A673 (cell line): ENCODE measurements around the gene MND1. TPM values are rescaled to one million over a fixed set of nuclear protein-coding genes. Genes with fewer than 3 reads are reported as not detected.
A peak's percentile ranks its signal among the peaks of the same experiment; 100 is the strongest.
"Not testable (repeated sequence)": the region's sequence is repeated elsewhere in the genome, so short reads cannot be mapped to it uniquely, and the experiment has no call there.

Experiments used
- BruUV-seq: library from RNA; stranded (reverse); fragments of 400-500 nt; replicated peaks from 2 replicates; lab custom pipeline; 2021; lab: Mats Ljungman, UMichigan
- CTCF ChIA-PET: fragments of 300-600 bp; sonication (Branson Sonifier 250); formaldehyde crosslinking; loops from one replicate; lab custom pipeline; 2022; ENCODE audit warnings: antibody characterized with exemption; lab: Charles Lee
- POLR2A ChIA-PET: fragments of 300-600 bp; sonication (Branson Sonifier 250); formaldehyde crosslinking; loops from one replicate; lab custom pipeline; 2022; ENCODE audit warnings: antibody characterized with exemption; ENCODE audit not compliant: low non-redundant PET; lab: Charles Lee
- DNase-seq: peaks from one replicate; pipeline ENCODE4 v3.0.0-alpha.2; 2015; ENCODE audit warnings: low spot score
- H3K27ac ChIP-seq: fragments of 200-600 bp; sonication (generic); 2 replicates; pipeline ENCODE4 v1.5.1; 2016; ENCODE audit warnings: mixed run types, low read depth, mild to moderate bottlenecking, mixed read lengths, antibody characterized with exemption, low read length; ENCODE audit not compliant: poor library complexity, severe bottlenecking
- H3K27me3 ChIP-seq: fragments of 200-600 bp; sonication (generic); replicated peaks from 2 replicates; pipeline ENCODE4 v1.6.1; 2017; ENCODE audit warnings: mixed run types, low read depth, mild to moderate bottlenecking, mixed read lengths, antibody characterized with exemption, low read length; ENCODE audit not compliant: insufficient read depth, poor library complexity
- H3K36me3 ChIP-seq: fragments of 200-600 bp; sonication (generic); 2 replicates; pipeline ENCODE4 v1.6.1; 2016; ENCODE audit warnings: mixed run types, mild to moderate bottlenecking, mixed read lengths, antibody characterized with exemption, low read length; ENCODE audit not compliant: insufficient read depth, poor library complexity, severe bottlenecking
- H3K4me1 ChIP-seq: fragments of 200-600 bp; sonication (generic); 2 replicates; pipeline ENCODE4 v1.6.1; 2017; ENCODE audit warnings: mixed run types, mild to moderate bottlenecking, mixed read lengths, antibody characterized with exemption, low read length; ENCODE audit not compliant: insufficient read depth, poor library complexity, severe bottlenecking
- H3K4me3 ChIP-seq: fragments of 200-600 bp; sonication (generic); 2 replicates; pipeline ENCODE4 v1.5.1; 2016; ENCODE audit warnings: low read depth, mixed run types, mild to moderate bottlenecking, mixed read lengths, low read length; ENCODE audit not compliant: poor library complexity, severe bottlenecking
- H3K9me3 ChIP-seq: fragments of 200-600 bp; sonication (generic); 2 replicates; pipeline ENCODE4 v1.6.1; 2016; ENCODE audit warnings: mixed run types, low read depth, mild to moderate bottlenecking, mixed read lengths, antibody characterized with exemption, low read length; ENCODE audit not compliant: poor library complexity, severe bottlenecking
- EZH2 ChIP-seq: fragments of 200-600 bp; sonication (generic); IDR thresholded peaks from 2 replicates; pipeline ENCODE4 v1.6.1; 2017; ENCODE audit warnings: borderline replicate concordance, low read depth, mild to moderate bottlenecking, mixed read lengths, antibody characterized with exemption, low read length; ENCODE audit not compliant: poor library complexity, severe bottlenecking
- intact Hi-C: fragments of 100-400 bp; cut with micrococcal nuclease; formaldehyde crosslinking; loops from one replicate; pipeline ENCODE4 v1.10.0; 2022; ENCODE audit not compliant: unreplicated experiment
- total RNA-seq: library from RNA; stranded (reverse); gene quantifications from 2 replicates; pipeline ENCODE4 v1.2.3, GENCODE V29; 2021
- TF ChIP-seq, protein P1 (sequence below): fragments of 300-800, 200-600 bp; sonication (generic); conservative IDR thresholded peaks from 2 replicates; pipeline ENCODE4 v1.5.1; 2017; ENCODE audit warnings: low read depth, mild to moderate bottlenecking, antibody characterized with exemption, low read length, moderate library complexity, mixed read lengths

The MND1 gene
- total RNA-seq, 1 experiment from 2014 or later: 43.7 TPM

DNA sequence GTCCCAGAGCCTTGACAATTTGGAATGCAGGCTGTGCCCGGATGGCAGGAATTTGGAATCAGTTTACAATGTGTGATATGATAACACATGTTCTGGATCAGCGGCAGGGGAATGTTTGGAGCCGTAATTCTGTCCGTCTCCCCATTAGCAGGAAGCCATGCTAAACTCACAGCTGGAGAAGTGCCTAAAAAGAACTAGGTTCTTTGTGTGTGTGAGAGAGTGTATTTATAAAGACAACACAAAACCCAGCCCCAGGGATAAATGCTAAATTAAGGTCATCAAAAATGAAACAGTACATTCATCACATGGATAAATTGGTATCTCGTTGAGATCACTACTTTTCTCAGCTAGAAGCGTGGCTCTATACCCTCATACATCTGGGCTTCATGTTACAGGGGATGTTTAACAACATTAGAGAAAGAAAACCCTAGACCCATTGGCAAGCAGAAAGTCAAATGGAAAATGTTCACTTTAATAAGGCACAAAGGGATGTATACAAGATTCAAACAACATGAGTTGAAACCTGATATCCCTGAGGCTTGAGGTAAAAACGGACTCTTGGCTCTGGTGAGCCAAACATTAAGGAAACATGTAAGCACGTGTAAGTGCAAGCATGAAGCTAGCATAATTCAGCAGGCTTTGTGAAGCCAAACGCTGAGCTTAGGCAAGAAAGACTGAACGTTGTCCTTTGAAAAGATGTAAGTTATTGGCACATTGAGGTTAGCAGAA is 103.7 kb downstream of the MND1 start:
- BruUV-seq: no TSS peak
- ChIA-PET POLR2A (no interaction called here), CTCF (no interaction called here)
- TF ChIP-seq, protein P1, sequence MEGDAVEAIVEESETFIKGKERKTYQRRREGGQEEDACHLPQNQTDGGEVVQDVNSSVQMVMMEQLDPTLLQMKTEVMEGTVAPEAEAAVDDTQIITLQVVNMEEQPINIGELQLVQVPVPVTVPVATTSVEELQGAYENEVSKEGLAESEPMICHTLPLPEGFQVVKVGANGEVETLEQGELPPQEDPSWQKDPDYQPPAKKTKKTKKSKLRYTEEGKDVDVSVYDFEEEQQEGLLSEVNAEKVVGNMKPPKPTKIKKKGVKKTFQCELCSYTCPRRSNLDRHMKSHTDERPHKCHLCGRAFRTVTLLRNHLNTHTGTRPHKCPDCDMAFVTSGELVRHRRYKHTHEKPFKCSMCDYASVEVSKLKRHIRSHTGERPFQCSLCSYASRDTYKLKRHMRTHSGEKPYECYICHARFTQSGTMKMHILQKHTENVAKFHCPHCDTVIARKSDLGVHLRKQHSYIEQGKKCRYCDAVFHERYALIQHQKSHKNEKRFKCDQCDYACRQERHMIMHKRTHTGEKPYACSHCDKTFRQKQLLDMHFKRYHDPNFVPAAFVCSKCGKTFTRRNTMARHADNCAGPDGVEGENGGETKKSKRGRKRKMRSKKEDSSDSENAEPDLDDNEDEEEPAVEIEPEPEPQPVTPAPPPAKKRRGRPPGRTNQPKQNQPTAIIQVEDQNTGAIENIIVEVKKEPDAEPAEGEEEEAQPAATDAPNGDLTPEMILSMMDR: no peak
- no peaks in the 10 kb centered on the region for H3K36me3 ChIP-seq
- peaks cover 8% of the 10 kb centered on the region for H3K4me1 ChIP-seq
- H3K9me3 ChIP-seq: no peaks in the 10 kb centered on the region
- H3K4me3 ChIP-seq: peak overlapping the region; percentile 14
- peak; percentile 37 for DNase-seq
- intact Hi-C loops: no loop called here
- no peak overlapping the region for H3K27ac ChIP-seq
- no peaks in the 10 kb centered on the region for H3K27me3 ChIP-seq

DNA sequence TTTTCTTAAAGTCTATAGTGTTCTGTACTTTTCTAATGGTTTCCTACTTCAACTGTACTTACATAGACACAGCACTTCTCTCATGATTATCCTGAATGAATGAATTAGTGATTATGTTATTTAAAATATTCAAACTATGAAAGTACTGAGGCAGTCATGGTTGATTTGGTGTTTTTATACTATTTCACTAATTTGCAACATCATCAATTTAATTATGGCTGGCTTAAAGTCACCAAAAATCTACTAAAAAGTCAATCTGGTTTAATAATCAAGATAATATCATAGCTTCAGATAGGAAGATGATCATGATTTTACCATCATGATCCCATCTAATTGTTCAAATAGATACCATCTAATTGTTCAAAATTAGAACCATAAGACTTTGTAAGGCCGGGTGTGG is 104.8 kb downstream of the MND1 start:
- Histone ChIP-seq H3K27me3 (no peaks in the 10 kb centered on the region), H3K4me3 (no peak overlapping the region), H3K4me1 (peaks cover 8% of the 10 kb centered on the region), H3K27ac (no peak overlapping the region), H3K9me3 (no peaks in the 10 kb centered on the region), H3K36me3 (no peaks in the 10 kb centered on the region)
- no TSS peak for BruUV-seq
- TF ChIP-seq EZH2: no peak
- TF ChIP-seq, protein P1: no peak
- CTCF ChIA-PET: no interaction called here
- intact Hi-C loops: no loop called here
- POLR2A ChIA-PET: no interaction called here
- DNase-seq: no peak

DNA sequence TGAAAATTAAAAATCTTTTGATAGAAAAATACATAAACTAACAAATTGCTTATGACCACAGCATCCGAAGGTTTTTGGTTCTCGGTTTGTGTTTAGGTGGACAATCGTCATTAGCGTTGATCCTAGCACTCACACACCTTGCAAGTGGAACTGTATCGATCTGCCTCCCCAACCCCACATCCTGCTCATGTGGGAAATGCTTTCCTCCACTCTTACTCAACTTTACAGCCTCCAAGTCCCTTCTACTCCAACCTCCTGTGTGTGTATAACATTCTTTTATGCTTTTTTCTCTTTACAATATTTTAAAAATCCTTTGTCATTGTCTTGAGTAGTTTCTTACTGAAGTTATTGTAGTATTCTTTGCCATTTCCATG is 106.0 kb downstream of the MND1 start:
- H3K27me3 ChIP-seq: no peaks in the 10 kb centered on the region
- intact Hi-C loops: no loop called here
- no peaks in the 10 kb centered on the region for H3K36me3 ChIP-seq
- no TSS peak for BruUV-seq
- DNase-seq: no peak
- CTCF ChIA-PET: no interaction called here
- no peak overlapping the region for H3K4me3 ChIP-seq
- no peak overlapping the region for H3K27ac ChIP-seq
- POLR2A ChIA-PET: no interaction called here
- TF ChIP-seq, protein P1: no peak
- no peak for TF ChIP-seq EZH2
- H3K4me1 ChIP-seq: peaks cover 8% of the 10 kb centered on the region
- no peaks in the 10 kb centered on the region for H3K9me3 ChIP-seq

DNA sequence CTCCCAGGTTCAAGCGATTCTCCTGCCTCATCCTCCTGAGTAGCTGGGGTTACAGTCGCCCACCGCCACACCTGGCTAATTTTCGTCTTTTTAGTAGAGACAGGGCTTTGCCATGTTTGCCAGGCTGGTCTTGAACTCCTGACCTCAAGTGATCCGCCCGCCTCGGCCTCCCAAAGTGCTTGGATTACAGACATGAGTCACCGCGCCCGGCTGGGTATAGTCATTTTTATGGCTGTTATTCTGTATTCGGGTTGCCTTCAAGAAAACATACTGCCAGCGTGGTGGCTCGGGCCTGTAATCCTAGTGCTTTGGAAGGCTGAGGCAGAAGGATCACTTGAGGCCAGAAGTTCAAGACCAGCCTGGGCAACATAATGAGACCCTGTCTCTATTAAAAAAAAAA is 106.7 kb downstream of the MND1 start:
- CTCF ChIA-PET, H3K4me1 ChIP-seq, BruUV-seq, H3K4me3 ChIP-seq, H3K27me3 ChIP-seq, intact Hi-C loops, H3K36me3 ChIP-seq, DNase-seq, POLR2A ChIA-PET, H3K9me3 ChIP-seq, H3K27ac ChIP-seq: not testable (repeated sequence)
